Transverse colon (tissue), 4 donors: Measurements from ENCODE around the gene VSIG8. TPM values are rescaled to one million over a fixed set of nuclear protein-coding genes. Genes with fewer than 3 reads are reported as not detected.

Experiments used
- DNase-seq: peaks from one replicate; pipeline ENCODE4 v3.0.0-alpha.2; 2019
- H3K27ac ChIP-seq, 4 donors: fragments of 200-600 bp; sonication (generic); 2 replicates each; pipeline ENCODE4 v1.5.1; 2016 to 2018; ENCODE audit warnings: inconsistent platforms in 4 of 4
- H3K27me3 ChIP-seq: fragments of 200-600 bp; sonication (generic); 2 replicates; pipeline ENCODE4 v1.5.1; 2017; ENCODE audit warnings: inconsistent platforms
- H3K36me3 ChIP-seq, 4 donors: fragments of 200-600 bp; sonication (generic); 2 replicates each; pipeline ENCODE4 v1.5.1; 2017 to 2019; ENCODE audit warnings: inconsistent platforms in 4 of 4
- H3K4me1 ChIP-seq, 4 donors: fragments of 200-600 bp; sonication (generic); 2 replicates each; pipeline ENCODE4 v1.5.1; 2017 to 2020; ENCODE audit warnings: inconsistent platforms in 4 of 4
- H3K4me3 ChIP-seq, 4 donors: fragments of 200-600 bp; sonication (generic); 1 replicate in 1 of 4; 2 replicates in 3 of 4; pipeline versions ENCODE4 v1.5.1 to v1.6.1; 2017 to 2019; ENCODE audit warnings: inconsistent platforms in 4 of 4
- H3K9me3 ChIP-seq, 2 donors: fragments of 200-600 bp; sonication (generic); 2 replicates each; pipeline ENCODE4 v1.5.1; 2017 to 2019; ENCODE audit warnings: inconsistent platforms in 2 of 2
- EP300 ChIP-seq: sonication (generic); formaldehyde crosslinking; IDR thresholded peaks from one replicate; pipeline ENCODE4 v1.6.1; 2017; ENCODE audit warnings: antibody characterized with exemption, low read depth
- POLR2A ChIP-seq: fragments of 450-650 bp; IDR thresholded peaks from one replicate; pipeline ENCODE4 v1.6.1; 2016; ENCODE audit warnings: antibody characterized with exemption, mild to moderate bottlenecking, moderate library complexity
- POLR2AphosphoS5 ChIP-seq, 3 donors: sonication (generic); formaldehyde crosslinking; IDR thresholded peaks; one replicate each; pipeline ENCODE4 v1.6.1; 2016; ENCODE audit warnings: antibody characterized with exemption in 3 of 3
- WGBS, 2 donors: methylation state at CpG; one replicate each; pipeline ENCODE4 v1.1.5; 2018; ENCODE audit warnings: low coverage in 1 of 2; 5-methylcytosine and 5-hydroxymethylcytosine counted together
- in situ Hi-C, 4 donors: fragments of 200-750 bp; cut with MboI; loops; one replicate each; pipeline versions ENCODE4 v1.15.0 to v1.15.1; 2017; ENCODE audit warnings: low sequenced_read_pairs in 3 of 4, low pct_ligation_motif_present in 1 of 4, low pct_unique_long_range_greater_than_20kb in 1 of 4
- intact Hi-C: fragments of 100-400 bp; cut with DNase I; formaldehyde crosslinking; loops from one replicate; pipeline ENCODE4 v1.15.1; 2023; ENCODE audit warnings: low total_unique reads
- total RNA-seq, 4 donors: library from RNA; depleted of rRNA; stranded (reverse); fragments of >200 nt; gene quantifications; one replicate each; pipeline ENCODE4 v1.1.0, GENCODE V29; 2016
- TF ChIP-seq, protein P1 (sequence below), 5 experiments: fragments of 200-600 bp in 3 of 5; fragments of 450-650 bp in 2 of 5; sonication (generic) in 3 of 5; IDR thresholded peaks; 1 replicate in 2 of 5; 2 replicates in 3 of 5; pipeline ENCODE4 v1.5.1; 2016 to 2017; ENCODE audit warnings: antibody characterized with exemption in 5 of 5, inconsistent platforms in 3 of 5, mild to moderate bottlenecking in 2 of 5, moderate library complexity in 1 of 5

Gene VSIG8
- total RNA-seq, 4 donors from 2014 or later = not detected

DNA sequence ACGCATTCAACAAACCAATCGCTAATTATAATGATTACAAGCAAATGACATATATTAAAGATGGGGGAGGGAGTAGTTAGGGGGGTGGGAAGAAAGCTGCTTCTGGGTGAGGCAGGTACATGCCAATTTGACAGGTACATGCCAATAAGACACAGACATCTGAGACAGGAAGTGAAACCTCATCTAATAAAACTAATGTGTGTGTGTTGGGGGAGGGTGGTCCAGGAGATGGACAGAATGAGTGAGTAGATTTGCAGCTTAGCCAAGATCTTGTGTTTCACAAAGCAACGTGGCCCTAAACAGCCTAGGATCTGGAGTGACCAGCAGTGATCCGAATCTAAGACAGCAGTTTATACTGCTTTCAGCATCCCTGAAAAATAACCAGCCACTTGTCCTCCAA, 26.7 kb upstream of the VSIG8 start:
- H3K27ac ChIP-seq = peak overlapping the region in 3 of 4 donors; percentile 5 to 20 (median 13)
- no peak for DNase-seq
- H3K4me1 ChIP-seq = peaks cover 0 to 11% (median 5%) of the 10 kb centered on the region in 4 donors
- no peak overlapping the region for H3K4me3 ChIP-seq
- intact Hi-C loops = no loop called here
- 93% methylated on average over 4 of the region's 4 CpGs; no CpG with 5 or more reads in 1 of the 2 donors for WGBS, 2 donors
- H3K9me3 ChIP-seq = no peaks in the 10 kb centered on the region
- H3K27me3 ChIP-seq = no peaks in the 10 kb centered on the region
- H3K36me3 ChIP-seq = no peaks in the 10 kb centered on the region
- TF ChIP-seq POLR2AphosphoS5 (IDR thresholded peaks at IDR 0.05) = no peak
- TF ChIP-seq EP300 = no peak
- TF ChIP-seq POLR2A = no peak
- TF ChIP-seq, protein P1, sequence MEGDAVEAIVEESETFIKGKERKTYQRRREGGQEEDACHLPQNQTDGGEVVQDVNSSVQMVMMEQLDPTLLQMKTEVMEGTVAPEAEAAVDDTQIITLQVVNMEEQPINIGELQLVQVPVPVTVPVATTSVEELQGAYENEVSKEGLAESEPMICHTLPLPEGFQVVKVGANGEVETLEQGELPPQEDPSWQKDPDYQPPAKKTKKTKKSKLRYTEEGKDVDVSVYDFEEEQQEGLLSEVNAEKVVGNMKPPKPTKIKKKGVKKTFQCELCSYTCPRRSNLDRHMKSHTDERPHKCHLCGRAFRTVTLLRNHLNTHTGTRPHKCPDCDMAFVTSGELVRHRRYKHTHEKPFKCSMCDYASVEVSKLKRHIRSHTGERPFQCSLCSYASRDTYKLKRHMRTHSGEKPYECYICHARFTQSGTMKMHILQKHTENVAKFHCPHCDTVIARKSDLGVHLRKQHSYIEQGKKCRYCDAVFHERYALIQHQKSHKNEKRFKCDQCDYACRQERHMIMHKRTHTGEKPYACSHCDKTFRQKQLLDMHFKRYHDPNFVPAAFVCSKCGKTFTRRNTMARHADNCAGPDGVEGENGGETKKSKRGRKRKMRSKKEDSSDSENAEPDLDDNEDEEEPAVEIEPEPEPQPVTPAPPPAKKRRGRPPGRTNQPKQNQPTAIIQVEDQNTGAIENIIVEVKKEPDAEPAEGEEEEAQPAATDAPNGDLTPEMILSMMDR (IDR thresholded peaks at IDR 0.05) = no peak
- in situ Hi-C loops = loop anchor here in 1 of 4 donors (5.0 kb wide), 1 partner anchor 97 kb away; no protein-coding TSS in a partner anchor

DNA sequence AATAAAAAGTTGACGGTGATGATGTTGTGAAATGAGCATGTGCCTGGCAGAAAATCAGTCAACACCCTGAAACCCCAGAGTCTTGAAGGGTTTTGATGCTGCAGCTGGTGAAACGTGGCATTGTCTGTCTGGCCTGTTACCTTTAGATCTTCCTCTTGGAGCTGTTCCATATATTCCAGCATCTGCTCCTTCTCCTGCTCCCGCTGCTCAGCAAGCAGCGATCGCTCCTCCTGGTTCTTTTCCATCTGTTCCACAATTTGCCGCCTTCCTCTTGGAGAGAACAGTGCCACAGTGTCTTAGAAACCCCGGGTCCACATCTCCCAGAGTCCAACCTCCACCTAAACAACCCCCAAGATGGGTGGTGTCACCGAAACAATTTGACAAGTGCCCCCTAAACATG, 21.8 kb upstream of the VSIG8 start:
- intact Hi-C loops = no loop called here
- no peaks in the 10 kb centered on the region for H3K9me3 ChIP-seq
- H3K4me3 ChIP-seq = no peak overlapping the region
- peaks cover 0 to 28% (median 15%) of the 10 kb centered on the region in 4 donors for H3K4me1 ChIP-seq
- WGBS, 2 donors = 54 to 69% methylated on average over 3 to 8 of the region's 8 CpGs
- no peak overlapping the region for H3K27ac ChIP-seq
- no peak for TF ChIP-seq POLR2A
- in situ Hi-C loops = no loop called here
- no peaks in the 10 kb centered on the region for H3K27me3 ChIP-seq
- DNase-seq = no peak
- H3K36me3 ChIP-seq = no peaks in the 10 kb centered on the region

DNA sequence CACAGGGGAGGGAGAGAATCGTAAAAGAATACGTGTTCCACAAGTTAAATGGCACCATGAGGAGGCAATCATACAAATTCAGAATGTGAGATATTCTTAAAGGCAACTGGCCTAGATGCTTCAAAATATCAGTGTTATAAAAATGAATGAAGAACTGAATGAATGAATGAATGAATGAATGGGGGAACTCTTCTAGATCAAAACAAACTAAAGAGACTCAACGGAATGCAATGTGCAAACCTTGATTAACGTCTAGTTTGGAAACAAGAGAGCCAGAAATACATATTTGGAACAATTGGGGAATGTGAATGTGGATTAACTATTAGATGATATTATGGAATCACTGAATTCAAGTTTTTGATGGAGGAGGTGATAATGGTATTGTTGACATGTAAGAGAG, 20.7 kb upstream of the VSIG8 start:
- 74 to 92% methylated on average over 1 to 3 of the region's 4 CpGs for WGBS, 2 donors

DNA sequence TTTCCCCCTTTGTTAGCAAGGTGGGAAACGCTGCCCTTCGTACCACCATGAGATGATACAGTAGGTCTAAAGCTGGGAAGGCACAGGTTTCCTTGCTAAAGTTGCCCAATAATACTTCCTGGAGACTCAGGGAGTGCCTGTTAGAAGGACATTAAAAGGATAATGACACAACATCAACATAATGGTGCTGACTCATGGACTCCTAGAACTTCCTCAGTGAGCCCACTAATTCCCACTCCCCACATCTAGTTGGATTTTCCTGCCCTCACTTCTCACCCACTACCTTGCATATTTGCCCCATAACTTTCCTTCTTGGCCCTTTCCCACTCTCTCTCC, 20.0 kb upstream of the VSIG8 start:
- peak overlapping the region in 2 of 4 donors; percentile 52 to 64 for H3K27ac ChIP-seq
- no peaks in the 10 kb centered on the region for H3K36me3 ChIP-seq
- 61 to 77% methylated on average over 2 of the region's 2 CpGs for WGBS, 2 donors
- H3K4me3 ChIP-seq = no peak overlapping the region
- in situ Hi-C loops = no loop called here
- intact Hi-C loops = no loop called here
- H3K27me3 ChIP-seq = no peaks in the 10 kb centered on the region
- H3K4me1 ChIP-seq = peaks cover 0 to 28% (median 15%) of the 10 kb centered on the region in 4 donors
- H3K9me3 ChIP-seq = no peaks in the 10 kb centered on the region
- DNase-seq = no peak
- TF ChIP-seq POLR2AphosphoS5 (IDR thresholded peaks at IDR 0.05) (no peak), EP300 (no peak), POLR2A (no peak)
- TF ChIP-seq, protein P1 (IDR thresholded peaks at IDR 0.05) = no peak

More for the DNA sequence above, 20.7 kb upstream of the VSIG8 start:
- intact Hi-C loops = no loop called here
- TF ChIP-seq POLR2A (no peak), EP300 (no peak), POLR2AphosphoS5 (IDR thresholded peaks at IDR 0.05) (no peak)
- TF ChIP-seq, protein P1 (IDR thresholded peaks at IDR 0.05) = no peak
- Histone ChIP-seq H3K27me3 (no peaks in the 10 kb centered on the region), H3K36me3 (no peaks in the 10 kb centered on the region), H3K4me1 (peaks cover 0 to 28% (median 15%) of the 10 kb centered on the region in 4 donors), H3K27ac (peak overlapping the region in 1 of 4 donors; percentile 64), H3K4me3 (no peak overlapping the region), H3K9me3 (no peaks in the 10 kb centered on the region)
- in situ Hi-C loops = no loop called here
- no peak for DNase-seq
